Mesenchymal stem cell (in vitro differentiated cells and primary cell): Measurements from ENCODE around the gene ZFP90.
"Not testable (repeated sequence)": the region's sequence is repeated elsewhere in the genome, so short reads cannot be mapped to it uniquely, and the experiment has no call there.

Experiments used
- DNase-seq: peaks from one replicate; pipeline ENCODE4 v3.0.0-alpha.2; 2013
- H2AFZ ChIP-seq: one replicate; pipeline ENCODE4 v1.6.1; 2013; ENCODE audit warnings: low read depth, mild to moderate bottlenecking, control low read depth, inconsistent platforms, low read length, moderate library complexity
- H2AK5ac ChIP-seq: 2 replicates; pipeline ENCODE4 v1.6.1; 2013; ENCODE audit warnings: low read length, moderate library complexity, mild to moderate bottlenecking, inconsistent platforms; ENCODE audit not compliant: severe bottlenecking
- H2BK120ac ChIP-seq: one replicate; pipeline ENCODE4 v1.6.1; 2013; ENCODE audit warnings: low read depth, mild to moderate bottlenecking, inconsistent platforms, low read length, moderate library complexity
- H2BK12ac ChIP-seq, 2 experiments: one replicate each; pipeline ENCODE4 v1.6.1; 2013; ENCODE audit warnings: inconsistent platforms in 2 of 2, low read length in 2 of 2, mild to moderate bottlenecking in 2 of 2, moderate library complexity in 2 of 2, control low read depth in 1 of 2
- H2BK15ac ChIP-seq: one replicate; pipeline ENCODE4 v1.6.1; 2013; ENCODE audit warnings: mild to moderate bottlenecking, low read depth, inconsistent platforms; ENCODE audit not compliant: poor library complexity, severe bottlenecking
- H2BK5ac ChIP-seq: 2 replicates; pipeline ENCODE4 v1.6.1; 2013; ENCODE audit warnings: low read depth, mild to moderate bottlenecking, low read length, control low read depth, inconsistent platforms; ENCODE audit not compliant: poor library complexity, severe bottlenecking
- H3K14ac ChIP-seq, 2 experiments: one replicate each; pipeline ENCODE4 v1.6.1; 2013; ENCODE audit warnings: inconsistent platforms in 2 of 2, low read length in 2 of 2, control low read depth in 1 of 2, mild to moderate bottlenecking in 1 of 2, moderate library complexity in 1 of 2
- H3K18ac ChIP-seq, 2 experiments: one replicate each; pipeline ENCODE4 v1.6.1; 2013; ENCODE audit warnings: inconsistent platforms in 2 of 2, low read length in 2 of 2, control low read depth in 1 of 2, low read depth in 1 of 2, mild to moderate bottlenecking in 1 of 2
- H3K23ac ChIP-seq, 2 experiments: one replicate each; pipeline ENCODE4 v1.6.1; 2013; ENCODE audit warnings: inconsistent platforms in 2 of 2, low read length in 2 of 2, mild to moderate bottlenecking in 2 of 2, moderate library complexity in 2 of 2, control low read depth in 1 of 2
- H3K27ac ChIP-seq: 2 replicates; pipeline ENCODE4 v1.5.1; 2013; ENCODE audit warnings: mild to moderate bottlenecking, moderate library complexity, low read length, control low read depth, inconsistent platforms; ENCODE audit not compliant: poor library complexity, severe bottlenecking
- H3K27me3 ChIP-seq, 2 experiments: 2 replicates each; pipeline versions ENCODE4 v1.6.1 to v1.7.0; 2013; ENCODE audit warnings: low read length in 2 of 2, mild to moderate bottlenecking in 2 of 2, moderate library complexity in 2 of 2, control low read depth in 1 of 2, inconsistent platforms in 1 of 2; ENCODE audit not compliant: control insufficient read depth in 1 of 2, insufficient read depth in 1 of 2
- H3K36me3 ChIP-seq, 2 experiments: 2 replicates each; pipeline versions ENCODE4 v1.6.1 to v1.7.0; 2013; ENCODE audit warnings: low read length in 2 of 2, control low read depth in 1 of 2, inconsistent platforms in 1 of 2, low read depth in 1 of 2, mild to moderate bottlenecking in 1 of 2; ENCODE audit not compliant: insufficient read depth in 2 of 2, control insufficient read depth in 1 of 2
- H3K4ac ChIP-seq, 2 experiments: one replicate each; pipeline ENCODE4 v1.6.1; 2013; ENCODE audit warnings: inconsistent platforms in 2 of 2, low read length in 2 of 2, mild to moderate bottlenecking in 2 of 2, moderate library complexity in 2 of 2, control low read depth in 1 of 2, low read depth in 1 of 2
- H3K4me1 ChIP-seq: 2 replicates; pipeline ENCODE4 v1.6.1; 2013; ENCODE audit warnings: low read depth, low read length, control low read depth; ENCODE audit not compliant: control insufficient read depth, insufficient read depth
- H3K4me2 ChIP-seq: 2 replicates; pipeline ENCODE4 v1.6.1; 2013; ENCODE audit warnings: low read length, mild to moderate bottlenecking, inconsistent platforms; ENCODE audit not compliant: poor library complexity, severe bottlenecking
- H3K4me3 ChIP-seq, 2 experiments: 2 replicates each; pipeline versions ENCODE4 v1.5.1 to v1.7.0; 2013; ENCODE audit warnings: low read length in 2 of 2, mild to moderate bottlenecking in 2 of 2, control low read depth in 1 of 2, low read depth in 1 of 2; ENCODE audit not compliant: insufficient read depth in 1 of 2
- H3K79me1 ChIP-seq: replicated peaks from 2 replicates; pipeline ENCODE4 v1.6.1; 2013; ENCODE audit warnings: mild to moderate bottlenecking, control low read depth, low read length, inconsistent platforms; ENCODE audit not compliant: poor library complexity, severe bottlenecking
- H3K9ac ChIP-seq: 2 replicates; pipeline ENCODE4 v1.7.0; 2013; ENCODE audit warnings: mild to moderate bottlenecking, low read length, moderate library complexity
- H3K9me3 ChIP-seq: 2 replicates; pipeline ENCODE4 v1.7.0; 2013; ENCODE audit warnings: mild to moderate bottlenecking, low read length; ENCODE audit not compliant: control insufficient read depth
- H4K8ac ChIP-seq: one replicate; pipeline ENCODE4 v1.6.1; 2013; ENCODE audit warnings: inconsistent platforms, mild to moderate bottlenecking, low read length, moderate library complexity
- H4K91ac ChIP-seq: one replicate; pipeline ENCODE4 v1.6.1; 2013; ENCODE audit warnings: mild to moderate bottlenecking, low read length, inconsistent platforms
- WGBS: methylation state at CpG from one replicate; pipeline ENCODE4 v1.1.7; 2013; ENCODE audit warnings: mixed read lengths; 5-methylcytosine and 5-hydroxymethylcytosine counted together

Gene ZFP90

GRCh38 chr16:68492151-68492542 is 46.9 kb upstream of the ZFP90 start:
- Histone ChIP-seq H2AFZ (no peak overlapping the region), H2BK12ac (no peak overlapping the region), H3K27ac (no peak overlapping the region), H3K14ac (no peak overlapping the region), H3K4ac (no peak overlapping the region), H4K91ac (no peak overlapping the region), H3K4me1 (peaks cover 17% of the 10 kb centered on the region), H3K4me3 (no peak overlapping the region), H3K18ac (no peak overlapping the region), H3K9ac (no peak overlapping the region), H3K4me2 (no peak overlapping the region), H3K79me1 (no peaks in the 10 kb centered on the region), H3K23ac (no peak overlapping the region), H2AK5ac (no peak overlapping the region), H2BK120ac (no peak overlapping the region), H2BK15ac (no peak overlapping the region), H3K27me3 (peaks cover 21 to 57% of the 10 kb centered on the region in 2 experiments), H4K8ac (no peak overlapping the region), H3K36me3 (no peaks in the 10 kb centered on the region), H3K9me3 (no peaks in the 10 kb centered on the region), H2BK5ac (no peak overlapping the region)
- WGBS, result 86% methylated on average over 11 of the region's 11 CpGs
- DNase-seq, result no peak

- Histone ChIP-seq H2BK120ac (no peak overlapping the region), H4K91ac (no peak overlapping the region), H2BK5ac (no peak overlapping the region), H3K36me3 (no peaks in the 10 kb centered on the region), H3K9me3 (no peaks in the 10 kb centered on the region), H2AK5ac (no peak overlapping the region), H3K79me1 (no peaks in the 10 kb centered on the region), H3K18ac (no peak overlapping the region), H2AFZ (no peak overlapping the region), H3K23ac (no peak overlapping the region), H3K27me3 (peaks cover 17 to 52% of the 10 kb centered on the region in 2 experiments), H3K4me1 (peaks cover 17% of the 10 kb centered on the region), H3K14ac (peak overlapping the region in 1 of 2 experiments; percentile 38), H3K4me2 (no peak overlapping the region), H3K27ac (no peak overlapping the region), H3K4ac (no peak overlapping the region), H2BK12ac (no peak overlapping the region), H4K8ac (no peak overlapping the region), H3K4me3 (no peak overlapping the region), H3K9ac (no peak overlapping the region), H2BK15ac (no peak overlapping the region)
- DNase-seq, result no peak
- WGBS, result 81% methylated on average over 5 of the region's 6 CpGs
Measured at GRCh38 chr16:68492543-68493411, 46.3 kb upstream of the ZFP90 start.

GRCh38 chr16:68493412-68494070 is 45.5 kb upstream of the ZFP90 start:
- Histone ChIP-seq H4K91ac (no peak overlapping the region), H3K36me3 (no peaks in the 10 kb centered on the region), H3K9ac (no peak overlapping the region), H4K8ac (no peak overlapping the region), H3K4me1 (peaks cover 17% of the 10 kb centered on the region), H3K9me3 (no peaks in the 10 kb centered on the region), H3K14ac (no peak overlapping the region), H2BK15ac (no peak overlapping the region), H3K4me2 (no peak overlapping the region), H2AK5ac (no peak overlapping the region), H3K27ac (no peak overlapping the region), H3K4ac (no peak overlapping the region), H3K79me1 (no peaks in the 10 kb centered on the region), H2AFZ (no peak overlapping the region), H3K27me3 (peaks cover 15 to 47% of the 10 kb centered on the region in 2 experiments), H3K18ac (no peak overlapping the region), H3K23ac (no peak overlapping the region), H2BK5ac (no peak overlapping the region), H2BK12ac (no peak overlapping the region), H2BK120ac (no peak overlapping the region), H3K4me3 (no peak overlapping the region)
- no peak for DNase-seq
- WGBS, result 72% methylated on average over 5 of the region's 5 CpGs

- not testable (repeated sequence) for H3K4ac ChIP-seq, H2BK12ac ChIP-seq, H2BK15ac ChIP-seq, H2BK5ac ChIP-seq, H2BK120ac ChIP-seq, H2AFZ ChIP-seq, H4K91ac ChIP-seq, H3K23ac ChIP-seq, H3K36me3 ChIP-seq, H3K27ac ChIP-seq, DNase-seq, H3K18ac ChIP-seq, H3K14ac ChIP-seq, H3K9ac ChIP-seq, H3K79me1 ChIP-seq, H2AK5ac ChIP-seq, H3K9me3 ChIP-seq, H3K4me2 ChIP-seq, H4K8ac ChIP-seq, H3K4me3 ChIP-seq
- Histone ChIP-seq H3K4me1 (peaks cover 17% of the 10 kb centered on the region), H3K27me3 (peaks cover 22 to 47% of the 10 kb centered on the region in 2 experiments)
- WGBS, result 95% methylated on average over 5 of the region's 5 CpGs
Measured at GRCh38 chr16:68494261-68494660, 44.8 kb upstream of the ZFP90 start.
